IPS-NIHi7 (cell line): ENCODE results near the gene CGB2.
A peak's percentile ranks its signal among the peaks of the same experiment; 100 is the strongest.
"Not testable (repeated sequence)": the region's sequence is repeated elsewhere in the genome, so short reads cannot be mapped to it uniquely, and the experiment has no call there.

Experiments
- DNase-seq: peaks from one replicate; pipeline ENCODE4 v3.0.0; 2012; ENCODE audit warnings: mixed read lengths; ENCODE audit errors: extremely low spot score

The CGB2 gene

DNA sequence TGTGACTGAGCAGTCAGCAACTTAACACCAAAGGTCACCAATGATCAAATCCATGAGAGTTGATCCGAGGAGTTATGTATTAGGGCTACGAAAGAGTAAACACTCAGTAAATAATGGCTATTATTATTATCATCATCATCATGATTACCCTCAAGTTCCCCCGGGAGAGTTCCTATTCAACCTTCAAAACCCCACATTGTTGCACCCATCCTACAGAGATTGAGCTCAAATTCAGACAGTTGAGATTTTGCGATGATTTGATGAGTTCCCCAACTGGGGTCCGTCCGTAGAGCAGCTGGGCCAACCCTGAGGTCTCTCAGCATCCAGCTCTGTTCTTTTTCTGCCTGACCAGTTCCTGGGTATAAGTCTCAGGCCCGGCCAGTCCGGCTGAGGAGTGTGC, 6.4 kb downstream of the CGB2 start:
- not testable (repeated sequence) for DNase-seq

GRCh38 chr19:49038557-49039276, 7.0 kb downstream of the CGB2 start:
- not testable (repeated sequence) for DNase-seq

- not testable (repeated sequence) for DNase-seq
Observed at GRCh38 chr19:49039736-49040135, 8.0 kb downstream of the CGB2 start.

GRCh38 chr19:49042177-49042576, 10.5 kb downstream of the CGB2 start:
- DNase-seq: no peak

DNA sequence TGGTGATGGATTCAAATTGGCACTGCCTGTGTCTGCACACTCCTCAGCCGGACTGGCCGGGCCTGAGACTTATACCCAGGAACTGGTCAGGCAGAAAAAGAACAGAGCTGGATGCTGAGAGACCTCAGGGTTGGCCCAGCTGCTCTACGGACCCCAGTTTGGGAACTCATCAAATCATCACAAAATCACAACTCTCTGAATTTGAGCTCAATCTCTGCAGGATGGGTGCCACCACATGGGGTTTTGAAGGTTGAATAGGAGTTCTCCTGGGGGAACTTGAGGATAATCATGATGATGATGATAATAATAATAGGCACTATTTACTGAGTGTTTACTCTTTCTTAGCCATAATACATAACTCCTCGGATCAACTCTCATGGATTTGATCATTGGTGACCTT, 11.0 kb downstream of the CGB2 start:
- not testable (repeated sequence) for DNase-seq

DNA sequence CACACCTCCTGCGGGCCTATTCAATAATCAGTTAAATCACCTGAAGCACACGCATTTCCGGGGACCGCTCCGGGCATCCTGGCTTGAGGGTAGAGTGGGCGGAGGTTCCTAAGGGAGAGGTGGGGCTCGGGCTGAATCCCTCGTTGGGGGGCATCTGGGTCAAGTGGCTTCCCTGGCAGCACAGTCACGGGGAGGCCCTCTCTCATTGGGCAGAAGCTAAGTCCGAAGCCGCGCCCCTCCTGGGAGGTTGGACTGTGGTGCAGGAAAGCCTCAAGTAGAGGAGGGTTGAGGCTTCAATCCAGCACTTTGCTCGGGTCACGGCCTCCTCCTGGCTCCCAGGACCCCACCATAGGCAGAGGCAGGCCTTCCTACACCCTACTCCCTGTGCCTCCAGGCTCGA, 11.9 kb downstream of the CGB2 start, which contains the start of gene CGB5:
Gene CGB5 (plus strand): TSS at position 301 of the 400 bp plus-strand sequence. CDS start 362 bp downstream, outside the sequence.
- DNase-seq: not testable (repeated sequence)

GRCh38 chr19:49049011-49049410, 17.3 kb downstream of the CGB2 start, which contains the start of gene CGB8:
CGB8 (minus strand) TSS chr19:49049111; CDS start chr19:49048739, 372 bp downstream.
- DNase-seq: not testable (repeated sequence)

DNA sequence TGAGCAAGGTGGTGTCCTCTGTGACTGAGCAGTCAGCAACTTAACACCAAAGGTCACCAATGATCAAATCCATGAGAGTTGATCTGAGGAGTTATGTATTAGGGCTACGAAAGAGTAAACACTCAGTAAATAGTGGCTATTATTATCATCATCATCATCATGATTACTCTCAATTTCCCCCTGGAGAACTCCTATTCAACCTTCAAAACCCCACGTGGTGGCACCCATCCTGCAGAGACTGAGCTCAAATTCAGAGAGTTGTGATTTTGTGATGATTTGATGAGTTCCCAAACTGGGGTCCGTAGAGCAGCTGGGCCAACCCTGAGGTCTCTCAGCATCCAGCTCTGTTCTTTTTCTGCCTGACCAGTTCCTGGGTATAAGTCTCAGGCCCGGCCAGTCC, 18.1 kb downstream of the CGB2 start:
- not testable (repeated sequence) for DNase-seq

DNA sequence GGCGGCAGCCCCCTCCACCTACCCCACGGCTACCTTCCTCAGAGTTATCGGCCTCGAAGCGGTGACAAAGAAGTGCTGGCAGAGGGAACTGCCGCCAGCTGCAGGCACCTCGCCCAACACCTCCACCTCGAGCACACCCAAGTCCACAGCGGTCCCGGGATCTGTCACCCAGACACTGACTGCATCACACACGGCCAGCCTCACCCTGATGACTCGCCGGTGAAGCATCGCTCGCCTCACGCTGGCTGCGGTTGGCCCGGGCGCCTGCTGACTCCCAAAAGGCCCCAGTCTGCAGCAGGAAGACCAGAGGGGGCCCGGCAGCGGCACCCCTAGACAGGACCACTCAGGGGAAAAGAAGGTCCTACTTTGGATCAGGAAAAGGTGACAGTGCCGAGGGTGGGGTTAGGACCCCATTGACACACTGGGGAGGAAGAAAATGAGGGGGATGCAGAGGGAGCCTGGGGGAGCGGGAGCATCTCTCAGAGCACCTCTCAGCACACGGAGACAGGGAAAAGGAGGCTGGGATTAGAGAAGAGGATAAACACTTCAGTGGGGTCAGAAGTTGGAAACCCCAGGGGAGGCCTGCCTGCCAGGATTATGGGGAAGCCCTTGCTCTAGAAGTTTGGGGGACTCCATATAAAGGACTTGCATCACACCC, 18.8 kb downstream of the CGB2 start:
- DNase-seq: not testable (repeated sequence)

GRCh38 chr19:49056101-49056901, 24.6 kb downstream of the CGB2 start:
- DNase-seq: peak; percentile 83

- DNase-seq: not testable (repeated sequence)
Observed at GRCh38 chr19:49056902-49057596, 25.4 kb downstream of the CGB2 start.

DNA sequence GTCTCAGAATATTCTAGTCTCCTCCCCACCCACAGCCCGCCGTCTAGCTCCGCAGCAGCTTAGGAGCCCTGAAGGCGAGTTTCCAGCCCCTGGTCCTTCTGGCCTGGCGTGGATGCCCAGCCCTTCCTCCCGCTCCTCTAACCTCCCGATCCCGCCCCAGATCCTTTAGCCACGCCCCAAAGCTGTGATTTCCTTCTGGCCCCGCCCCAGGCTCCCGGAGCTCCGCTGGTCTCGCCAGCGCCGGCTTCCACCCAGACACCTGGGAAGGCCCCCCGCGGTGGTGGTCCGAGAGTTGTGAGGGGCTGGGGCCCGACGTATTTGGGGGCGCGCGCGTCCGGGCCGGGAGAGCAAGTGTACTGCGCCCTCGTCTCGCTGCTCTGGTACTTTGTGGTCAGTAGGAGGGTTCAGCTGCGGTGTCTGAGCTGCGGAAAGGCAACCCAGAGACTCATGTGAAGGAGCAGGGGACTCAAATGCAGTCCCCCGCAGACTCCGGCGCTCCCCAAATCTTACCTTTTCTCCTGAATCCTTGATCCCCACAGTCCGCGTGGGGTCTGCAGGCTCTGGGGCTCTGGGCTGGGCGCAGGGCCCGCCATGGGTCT, 26.0 kb downstream of the CGB2 start, which contains the start of gene CGB7:
Gene CGB7 (minus strand): TSS at position 114 of the 599 bp plus-strand sequence. CDS start 2,374 bp downstream, outside the sequence.
- DNase-seq: peak; percentile 81

GRCh38 chr19:49058562-49058961, 26.9 kb downstream of the CGB2 start:
- peak; percentile 40 for DNase-seq

- no peak for DNase-seq
Observed at GRCh38 chr19:49059053-49059452, 27.4 kb downstream of the CGB2 start.

GRCh38 chr19:49061000-49061399, 29.3 kb downstream of the CGB2 start:
- no peak for DNase-seq

DNA sequence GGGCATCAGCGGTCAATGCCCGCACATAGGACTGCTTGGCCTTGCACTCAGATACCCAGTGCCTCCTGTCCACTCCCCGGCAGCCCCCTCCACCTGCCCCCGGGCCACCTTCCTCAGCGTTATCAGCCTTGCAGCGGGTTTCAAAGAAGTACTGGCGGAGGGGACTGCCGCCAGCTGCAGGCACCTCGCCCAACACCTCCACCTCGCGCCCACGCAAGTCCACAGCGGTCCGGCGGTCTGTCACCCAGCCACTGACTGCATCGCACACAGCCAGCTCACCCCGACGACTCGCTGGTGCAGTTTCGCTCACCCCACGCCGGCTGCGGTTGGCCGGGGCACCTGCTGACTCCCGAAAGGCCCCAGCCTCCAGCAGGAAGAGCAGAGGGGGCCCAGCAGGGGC, 29.8 kb downstream of the CGB2 start:
- no peak for DNase-seq

GRCh38 chr19:49064029-49064629, 32.4 kb downstream of the CGB2 start:
- DNase-seq: no peak

- peak; percentile 86 for DNase-seq
Observed at GRCh38 chr19:49064768-49065611, 33.3 kb downstream of the CGB2 start, which contains the start of gene NTF4. NTF4 (minus strand) TSS chr19:49064818; CDS start chr19:49061997, 2,821 bp downstream.

DNA sequence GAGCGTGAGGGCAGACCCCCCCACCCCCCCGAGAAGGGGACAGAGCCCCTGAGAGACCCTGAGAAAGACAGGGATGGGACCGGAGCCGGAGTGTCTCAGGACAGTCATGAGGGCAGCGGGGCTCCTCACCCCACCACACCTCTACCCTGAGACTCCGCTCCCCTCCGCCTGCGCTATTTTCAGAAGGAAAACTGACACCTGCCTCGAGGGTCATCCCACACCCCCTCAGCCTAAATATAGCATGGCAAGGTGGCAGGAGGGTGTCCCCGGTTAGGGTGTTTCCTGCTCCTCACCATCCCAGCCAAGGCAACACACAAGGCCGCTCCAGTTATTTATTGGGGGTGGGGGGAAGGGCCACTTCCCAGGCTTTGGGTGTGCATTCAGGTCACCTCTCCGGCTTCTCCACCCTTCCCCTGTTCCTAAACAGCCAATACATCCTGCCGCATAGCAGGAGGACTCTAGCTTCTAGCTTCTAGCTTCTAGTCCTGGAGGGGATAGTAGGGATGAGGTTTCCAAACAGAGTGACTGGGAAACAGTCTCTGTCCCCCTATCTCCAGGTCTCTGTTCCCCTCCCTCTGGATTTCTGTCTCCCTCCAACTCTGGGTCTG, 34.3 kb downstream of the CGB2 start:
- peak; percentile 16 for DNase-seq
